ENCODE data around the gene INO80D.
"Not testable (repeated sequence)": the region's sequence is repeated elsewhere in the genome, so short reads cannot be mapped to it uniquely, and the experiment has no call there.

The INO80D gene

GRCh38 chr2:206085742-206086445, at the start of gene INO80D:
INO80D (minus strand) TSS chr2:206086174; CDS start chr2:206063016, 23,158 bp downstream.
- DNase-seq = peak; percentile 83

GRCh38 chr2:206127656-206128055, 41.7 kb upstream of the INO80D start:
- peak; percentile 0 for DNase-seq

GRCh38 chr2:206125901-206126300, 39.9 kb upstream of the INO80D start:
- no peak for DNase-seq

- not testable (repeated sequence) for DNase-seq
Measured at GRCh38 chr2:206122569-206122968, 36.6 kb upstream of the INO80D start.

GRCh38 chr2:206116278-206116677, 30.3 kb upstream of the INO80D start:
- no peak for DNase-seq

GRCh38 chr2:206115026-206115578, 29.1 kb upstream of the INO80D start:
- DNase-seq = no peak

- no peak for DNase-seq
Measured at GRCh38 chr2:206112846-206113547, 27.0 kb upstream of the INO80D start.

GRCh38 chr2:206112108-206112507, 26.1 kb upstream of the INO80D start:
- DNase-seq = no peak

GRCh38 chr2:206108713-206109112, 22.7 kb upstream of the INO80D start:
- DNase-seq = no peak

GRCh38 chr2:206105541-206105940, 19.6 kb upstream of the INO80D start:
- DNase-seq = no peak

- DNase-seq = no peak
Measured at GRCh38 chr2:206105038-206105437, 19.1 kb upstream of the INO80D start.

- DNase-seq = not testable (repeated sequence)
Measured at GRCh38 chr2:206098872-206099271, 12.9 kb upstream of the INO80D start.

GRCh38 chr2:206098471-206098870, 12.5 kb upstream of the INO80D start:
- no peak for DNase-seq

- DNase-seq = no peak
Measured at GRCh38 chr2:206096876-206097275, 10.9 kb upstream of the INO80D start.

GRCh38 chr2:206095536-206096332, 9.8 kb upstream of the INO80D start:
- no peak for DNase-seq

- DNase-seq = no peak
Measured at GRCh38 chr2:206092297-206092696, 6.3 kb upstream of the INO80D start.

- DNase-seq = no peak
Measured at GRCh38 chr2:206088248-206088647, 2.3 kb upstream of the INO80D start.

- peak; percentile 20 for DNase-seq
Measured at GRCh38 chr2:206086716-206087350, 859 bp upstream of the INO80D start.

GRCh38 chr2:206084870-206085741, 868 bp downstream of the INO80D start:
- DNase-seq = peak; percentile 18

GRCh38 chr2:206084439-206084869, 1.5 kb downstream of the INO80D start:
- peak; percentile 40 for DNase-seq

- peak; percentile 28 for DNase-seq
Measured at GRCh38 chr2:206083602-206084438, 2.2 kb downstream of the INO80D start.
